NOMO-1 treated with DMSO at 0.1 percent for 48 hours (cell line): ENCODE measurements around the gene MUS81.

ENCODE experiments used
- DNase-seq: peaks from one replicate; lab custom pipeline; 2025; ENCODE audit not compliant: unreplicated experiment; lab: John Stamatoyannopoulos, UW

MUS81 gene

GRCh38 chr11:65871811-65872548 lies 11.7 kb downstream of the MUS81 start:
- no peak for DNase-seq

DNA sequence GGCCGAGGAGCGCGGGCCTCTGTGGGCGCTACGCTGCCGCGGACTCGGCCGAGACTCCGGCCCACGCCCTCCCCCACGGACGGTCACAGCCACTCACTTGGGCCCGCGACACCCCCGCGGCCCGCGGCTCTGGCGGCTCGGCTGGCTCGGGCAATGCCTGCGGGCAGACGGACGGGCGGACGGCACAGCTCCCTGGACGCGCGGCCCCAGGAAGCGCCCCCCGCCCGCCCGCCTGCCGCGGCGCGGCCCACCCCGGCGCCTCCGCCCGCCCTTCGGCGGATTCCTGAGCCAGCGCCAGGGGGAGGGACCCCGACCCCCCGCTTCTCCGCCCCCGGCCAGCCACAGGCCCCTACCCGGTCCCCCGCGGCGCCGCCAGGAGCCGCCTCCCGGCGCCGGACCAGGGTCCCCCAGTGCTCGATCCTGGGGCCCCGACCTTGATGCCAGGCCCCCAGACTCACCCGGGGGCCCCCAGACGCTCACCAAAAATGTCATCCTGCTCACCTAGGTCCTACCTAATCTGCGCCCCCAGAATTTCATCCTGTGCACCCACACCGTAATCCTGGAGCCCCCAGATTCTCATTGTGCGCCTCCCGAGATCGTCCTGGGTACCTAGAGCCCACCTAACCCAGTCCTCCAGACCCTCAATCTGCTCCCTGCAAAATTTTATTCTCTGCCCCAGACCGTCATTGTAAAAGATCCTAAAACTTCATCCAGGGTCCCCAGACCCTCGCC lies 12.5 kb downstream of the MUS81 start, which contains the start of gene EFEMP2:
TSS of gene EFEMP2 (minus strand) at position 215 of the 732 bp plus-strand sequence. CDS start 446 bp downstream, outside the sequence.
- DNase-seq, result no peak

- DNase-seq, result peak; percentile 83
These were observed 13.3 kb downstream of the MUS81 start for GRCh38 chr11:65873318-65874156.

DNA sequence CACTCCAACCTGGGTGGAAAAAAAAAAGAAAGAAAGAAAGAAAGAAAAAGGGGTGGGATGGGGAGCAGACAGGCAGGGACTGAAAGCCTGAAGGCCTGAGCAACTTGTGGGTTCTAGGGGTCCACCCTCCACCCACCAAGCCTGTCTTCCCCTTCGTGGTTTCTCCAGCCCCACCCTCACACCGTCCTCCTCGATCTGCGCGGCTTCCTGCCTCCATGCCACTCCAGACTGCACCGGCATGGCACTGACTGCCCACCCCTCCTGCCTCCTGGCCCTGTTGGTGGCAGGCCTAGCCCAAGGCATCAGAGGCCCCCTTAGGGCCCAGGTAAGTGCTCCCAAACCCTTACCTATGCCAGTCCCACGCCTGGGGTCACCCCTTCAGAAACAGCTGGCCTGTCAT lies 19.4 kb downstream of the MUS81 start, which contains the start of gene CTSW:
TSS of gene CTSW (plus strand) at position 221 of the 400 bp plus-strand sequence. CDS start at position 239, 18 bp downstream.
- DNase-seq, result no peak

GRCh38 chr11:65880027-65880426 lies 19.8 kb downstream of the MUS81 start:
- no peak for DNase-seq

DNA sequence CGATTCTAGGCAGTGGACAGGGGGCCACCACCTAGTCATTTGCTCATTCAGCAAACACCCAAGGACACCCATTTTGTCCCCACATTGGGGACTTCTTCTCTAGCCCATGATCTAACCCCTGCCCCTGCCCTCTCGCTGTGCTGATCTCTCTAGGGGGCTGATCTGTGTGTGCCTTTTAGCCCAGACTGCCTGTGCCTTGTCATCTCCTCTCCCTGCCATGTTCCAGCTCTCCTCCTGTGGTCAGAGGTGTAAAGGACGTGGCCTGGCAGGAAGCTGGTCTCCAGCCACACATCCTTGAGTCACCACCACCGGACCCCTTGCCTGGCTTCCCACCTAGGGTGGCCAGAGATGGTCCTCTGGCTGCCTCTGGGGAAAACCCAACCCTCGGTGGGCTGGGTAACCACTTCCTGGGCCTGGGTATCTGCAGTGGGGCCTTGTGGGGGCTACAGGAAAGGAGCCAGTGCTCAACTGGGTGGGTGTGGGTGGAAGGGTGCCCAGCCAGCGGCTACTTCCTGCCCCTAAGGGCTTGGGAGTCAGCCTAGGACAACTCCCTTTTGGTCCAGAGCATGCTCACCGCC lies 20.7 kb downstream of the MUS81 start:
- DNase-seq, result no peak

- no peak for DNase-seq
These were observed 22.2 kb downstream of the MUS81 start for GRCh38 chr11:65882120-65883057.

GRCh38 chr11:65883058-65883761 lies 23.0 kb downstream of the MUS81 start:
- DNase-seq, result no peak

GRCh38 chr11:65883786-65884715 lies 23.8 kb downstream of the MUS81 start:
- no peak for DNase-seq

DNA sequence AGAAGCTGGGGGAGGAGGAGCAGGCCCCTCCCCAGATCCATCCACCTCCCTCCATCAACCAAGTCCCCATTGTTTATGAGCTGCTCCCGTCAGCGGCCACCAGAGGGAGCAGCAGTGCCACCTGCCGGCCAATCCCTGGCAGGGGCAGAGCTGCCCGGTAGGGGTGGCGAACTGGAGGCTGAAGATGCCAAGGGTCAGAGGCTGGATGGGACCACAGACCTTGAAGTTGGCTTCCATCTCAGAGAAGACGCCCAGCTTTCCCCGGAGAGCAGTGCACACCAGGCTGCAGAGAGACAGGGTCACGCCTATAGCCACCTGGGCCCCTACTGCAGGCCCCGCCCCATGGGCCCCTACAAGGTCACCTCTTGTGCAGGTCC lies 24.5 kb downstream of the MUS81 start:
- peak; percentile 58 for DNase-seq

GRCh38 chr11:65885231-65885630 lies 25.0 kb downstream of the MUS81 start:
- DNase-seq, result no peak

DNA sequence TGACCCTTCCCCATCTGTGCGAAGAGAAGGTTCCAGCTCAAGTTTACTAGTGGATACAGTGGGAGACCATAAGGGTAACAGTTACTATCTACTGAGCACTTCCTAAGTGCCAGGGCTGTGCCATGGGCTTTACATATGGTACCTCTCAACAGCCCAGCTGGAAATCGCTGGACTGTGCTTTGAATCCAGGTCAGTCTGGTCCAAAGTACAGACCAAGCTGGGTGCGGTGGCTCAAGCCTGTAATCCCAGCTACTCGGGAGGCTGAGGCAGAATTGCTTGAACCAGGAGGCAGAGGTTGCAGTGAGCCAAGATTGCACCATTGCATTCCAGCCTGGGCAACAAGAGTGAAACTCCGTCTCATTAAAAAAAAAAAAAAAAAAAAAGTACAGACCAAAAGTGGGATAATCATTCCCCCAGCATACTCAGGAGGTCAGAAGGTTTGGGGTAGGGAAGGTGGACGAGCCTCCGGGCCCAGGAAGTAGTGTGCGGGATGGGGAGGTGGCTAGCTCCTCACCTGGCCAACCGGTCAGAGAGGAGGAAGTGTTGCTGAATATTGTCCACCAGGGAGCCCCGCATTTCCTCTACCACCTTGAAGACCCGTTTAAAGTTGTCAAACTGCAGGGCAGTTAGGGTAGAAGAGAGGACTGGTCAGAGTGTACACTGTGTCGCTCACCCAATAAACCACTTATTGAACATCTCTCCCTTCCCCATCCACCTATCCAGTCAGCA lies 25.7 kb downstream of the MUS81 start:
- no peak for DNase-seq

DNA sequence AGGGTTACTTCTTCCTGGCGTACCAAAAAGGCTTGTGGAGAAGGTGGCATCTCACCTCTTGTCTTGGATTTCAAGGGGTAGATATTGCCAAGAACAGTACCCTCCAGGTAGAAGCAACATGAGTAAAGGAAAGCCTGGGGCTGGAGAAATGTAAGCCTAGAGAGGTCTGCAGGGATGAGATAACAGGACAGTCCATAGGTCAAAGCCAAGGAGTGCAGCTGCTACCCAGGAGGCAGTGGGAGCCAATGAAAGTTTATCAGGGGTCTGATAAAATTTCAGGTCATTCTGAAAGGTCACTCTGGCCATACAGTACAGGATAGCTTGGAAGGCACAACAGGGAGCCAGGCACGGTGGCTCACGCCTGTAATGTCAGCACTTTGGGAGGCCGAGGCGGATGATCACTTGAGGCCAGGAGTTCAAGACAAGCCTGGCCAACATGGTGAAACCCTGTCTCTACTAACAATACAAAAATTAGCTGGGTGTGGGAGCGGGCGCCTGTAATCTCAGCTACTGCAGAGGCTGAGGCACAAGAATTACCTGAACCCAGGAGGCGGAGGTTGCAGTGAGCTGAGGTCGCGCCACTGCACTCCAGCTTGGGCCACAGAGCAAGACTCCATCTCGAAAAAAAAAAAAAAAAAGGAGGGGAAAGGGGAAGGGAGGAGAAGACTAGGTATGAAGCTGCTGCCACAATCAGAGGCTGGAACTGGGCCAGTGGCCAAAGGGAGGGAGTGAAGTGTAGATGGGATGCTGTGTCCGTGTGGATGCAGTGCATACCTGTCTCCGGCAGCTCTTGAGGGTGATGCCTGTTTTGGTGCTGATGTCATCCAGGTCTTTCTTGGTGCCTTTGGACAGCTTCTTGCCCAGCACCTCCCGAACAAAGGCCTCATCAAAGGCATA lies 26.8 kb downstream of the MUS81 start:
- no peak for DNase-seq

DNA sequence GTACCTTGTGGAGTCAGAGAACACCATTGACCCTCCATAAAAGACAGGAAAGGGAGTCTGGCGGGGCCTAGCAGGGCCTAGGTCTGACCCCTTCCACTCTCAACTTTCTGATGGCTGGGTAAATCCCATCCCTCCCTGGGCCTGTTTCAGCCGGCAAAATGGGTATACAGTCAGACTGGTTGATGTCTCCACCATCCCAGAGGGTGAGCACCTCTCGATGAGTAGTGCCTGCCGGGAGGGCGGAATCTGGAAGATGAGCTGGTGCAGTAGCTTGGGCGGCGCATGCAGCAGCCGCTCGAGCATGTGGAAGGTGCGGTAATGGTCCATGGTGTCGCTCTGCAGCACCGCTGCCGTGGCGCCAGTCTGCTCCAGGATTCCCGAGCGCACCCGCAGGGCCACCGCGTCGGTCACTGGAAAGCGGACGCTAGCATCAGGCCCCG lies 27.5 kb downstream of the MUS81 start:
- no peak for DNase-seq

GRCh38 chr11:65888163-65888814 lies 28.1 kb downstream of the MUS81 start, which contains the start of gene FIBP:
FIBP (minus strand) TSS chr11:65888471; CDS start chr11:65888418, 53 bp downstream.
- peak; percentile 97 for DNase-seq
